GM04503 (cell line): ENCODE data around the gene RSPO4.

Experiments
- DNase-seq: peaks from one replicate; pipeline ENCODE4 v3.0.0-alpha.2; 2012; ENCODE audit warnings: low read depth

RSPO4 gene

GRCh38 chr20:942611-943010 lies 59.5 kb downstream of the RSPO4 start:
- DNase-seq, result no peak

GRCh38 chr20:940926-941325 lies 61.2 kb downstream of the RSPO4 start:
- no peak for DNase-seq

- no peak for DNase-seq
Observed at GRCh38 chr20:939606-940005, 62.5 kb downstream of the RSPO4 start.

- no peak for DNase-seq
Observed at GRCh38 chr20:934186-934840, 67.8 kb downstream of the RSPO4 start.

- DNase-seq, result no peak
Observed at GRCh38 chr20:933029-933428, 69.1 kb downstream of the RSPO4 start.

- no peak for DNase-seq
Observed at GRCh38 chr20:931401-931800, 70.7 kb downstream of the RSPO4 start.

- DNase-seq, result peak; percentile 16
Observed at GRCh38 chr20:926670-927069, 75.4 kb downstream of the RSPO4 start.

GRCh38 chr20:925516-925915 lies 76.6 kb downstream of the RSPO4 start:
- DNase-seq, result no peak

- DNase-seq, result no peak
Observed at GRCh38 chr20:924639-925038, 77.5 kb downstream of the RSPO4 start.

- no peak for DNase-seq
Observed at GRCh38 chr20:922781-923180, 79.3 kb downstream of the RSPO4 start.

GRCh38 chr20:921068-921467 lies 81.0 kb downstream of the RSPO4 start:
- DNase-seq, result no peak

GRCh38 chr20:920311-920710 lies 81.8 kb downstream of the RSPO4 start:
- no peak for DNase-seq

GRCh38 chr20:919491-919916 lies 82.6 kb downstream of the RSPO4 start:
- DNase-seq, result no peak

- no peak for DNase-seq
Observed at GRCh38 chr20:917416-917815, 84.7 kb downstream of the RSPO4 start.

- no peak for DNase-seq
Observed at GRCh38 chr20:916825-917224, 85.3 kb downstream of the RSPO4 start.

- no peak for DNase-seq
Observed at GRCh38 chr20:916125-916799, 85.8 kb downstream of the RSPO4 start, which contains the start of gene ANGPT4. TSS of gene ANGPT4 (minus strand) at chr20:916334. CDS start at chr20:916214, 120 bp downstream.

- DNase-seq, result no peak
Observed at GRCh38 chr20:914727-915498, 87.2 kb downstream of the RSPO4 start.

GRCh38 chr20:913306-913849 lies 88.7 kb downstream of the RSPO4 start:
- no peak for DNase-seq

- no peak for DNase-seq
Observed at GRCh38 chr20:911882-912600, 90.1 kb downstream of the RSPO4 start.

- DNase-seq, result peak; percentile 38
Observed at GRCh38 chr20:910870-911770, 91.0 kb downstream of the RSPO4 start.
